HL-60/S4 treated with phorbol 12-myristate 13-acetate at 8.2 ng/mL for 4 days and 3 days (cell line): Measurements from ENCODE around the gene UACA.

Source experiments
- in situ Hi-C: fragments of 300-500 bp; cut with MboI; formaldehyde crosslinking; loops from 2 replicates; pipeline ENCODE4 v1.15.0; 2022; ENCODE audit warnings: low sequenced_read_pairs

UACA gene

GRCh38 chr15:70783610-70784022 lies 20.3 kb upstream of the UACA start:
- in situ Hi-C loops, result no loop called here

- in situ Hi-C loops, result no loop called here
Observed at GRCh38 chr15:70783041-70783440, 19.7 kb upstream of the UACA start.

GRCh38 chr15:70781236-70781635 lies 17.9 kb upstream of the UACA start:
- in situ Hi-C loops, result no loop called here

GRCh38 chr15:70778258-70779076 lies 15.1 kb upstream of the UACA start:
- in situ Hi-C loops, result no loop called here

- in situ Hi-C loops, result no loop called here
Observed at GRCh38 chr15:70777170-70777926, 14.0 kb upstream of the UACA start.

- in situ Hi-C loops, result no loop called here
Observed at GRCh38 chr15:70775160-70775559, 11.8 kb upstream of the UACA start.

GRCh38 chr15:70772402-70772801 lies 9.0 kb upstream of the UACA start:
- in situ Hi-C loops, result no loop called here

GRCh38 chr15:70770863-70771262 lies 7.5 kb upstream of the UACA start:
- in situ Hi-C loops, result no loop called here

GRCh38 chr15:70768257-70768883 lies 5.0 kb upstream of the UACA start:
- in situ Hi-C loops, result no loop called here

- in situ Hi-C loops, result no loop called here
Observed at GRCh38 chr15:70767667-70768066, 4.3 kb upstream of the UACA start.

- in situ Hi-C loops, result no loop called here
Observed at GRCh38 chr15:70766597-70766996, 3.2 kb upstream of the UACA start.

GRCh38 chr15:70765504-70766281 lies 2.3 kb upstream of the UACA start:
- in situ Hi-C loops, result no loop called here

GRCh38 chr15:70763950-70764730 lies 782 bp upstream of the UACA start:
- in situ Hi-C loops, result no loop called here

- in situ Hi-C loops, result no loop called here
Observed at GRCh38 chr15:70762469-70763119, 764 bp downstream of the UACA start.

GRCh38 chr15:70761931-70762468 lies 1.4 kb downstream of the UACA start:
- in situ Hi-C loops, result no loop called here

- in situ Hi-C loops, result no loop called here
Observed at GRCh38 chr15:70761046-70761445, 2.3 kb downstream of the UACA start.

- in situ Hi-C loops, result no loop called here
Observed at GRCh38 chr15:70758790-70759462, 4.4 kb downstream of the UACA start.

GRCh38 chr15:70757627-70758026 lies 5.7 kb downstream of the UACA start:
- in situ Hi-C loops, result no loop called here

GRCh38 chr15:70754862-70755261 lies 8.5 kb downstream of the UACA start:
- in situ Hi-C loops, result no loop called here
